H9 (cell line): ENCODE results near the gene SPATA20. TPM values are rescaled to one million over a fixed set of nuclear protein-coding genes. Genes with fewer than 3 reads are reported as not detected.
A peak's percentile ranks its signal among the peaks of the same experiment; 100 is the strongest.

Experiments
- DNase-seq: peaks from one replicate; pipeline ENCODE4 v3.0.0-alpha.2; 2017
- H2AFZ ChIP-seq: one replicate; pipeline ENCODE4 v1.6.1; 2013; ENCODE audit warnings: mild to moderate bottlenecking, low read length, control low read depth, moderate library complexity
- H2AK5ac ChIP-seq: 2 replicates; pipeline ENCODE4 v1.6.1; 2013; ENCODE audit warnings: low read length, control low read depth, mixed read lengths; ENCODE audit not compliant: insufficient read length
- H2BK120ac ChIP-seq: one replicate; pipeline ENCODE4 v1.6.1; 2013; ENCODE audit warnings: low read depth, mild to moderate bottlenecking, low read length, control low read depth, inconsistent platforms; ENCODE audit not compliant: poor library complexity, severe bottlenecking
- H2BK12ac ChIP-seq: 2 replicates; pipeline ENCODE4 v1.6.1; 2013; ENCODE audit warnings: low read length, control low read depth, mixed read lengths, low read depth; ENCODE audit not compliant: insufficient read length
- H2BK15ac ChIP-seq: 2 replicates; pipeline ENCODE4 v1.6.1; 2013; ENCODE audit warnings: low read depth, low read length, control low read depth
- H2BK20ac ChIP-seq: one replicate; pipeline ENCODE4 v1.6.1; 2013; ENCODE audit warnings: low read depth, mild to moderate bottlenecking, low read length, control low read depth, inconsistent platforms; ENCODE audit not compliant: poor library complexity, severe bottlenecking
- H2BK5ac ChIP-seq: 2 replicates; pipeline ENCODE4 v1.6.1; 2013; ENCODE audit warnings: low read length, control low read depth, mixed read lengths; ENCODE audit not compliant: insufficient read length
- H3K14ac ChIP-seq: 2 replicates; pipeline ENCODE4 v1.6.1; 2013; ENCODE audit warnings: low read length, control low read depth; ENCODE audit not compliant: insufficient read depth
- H3K18ac ChIP-seq: 2 replicates; pipeline ENCODE4 v1.6.1; 2013; ENCODE audit warnings: low read depth, mild to moderate bottlenecking, mixed read lengths, low read length, control low read depth; ENCODE audit not compliant: insufficient read length
- H3K23ac ChIP-seq: 2 replicates; pipeline ENCODE4 v1.6.1; 2013; ENCODE audit warnings: low read length, control low read depth, mixed read lengths, low read depth; ENCODE audit not compliant: insufficient read length
- H3K23me2 ChIP-seq: 2 replicates; pipeline ENCODE4 v1.6.1; 2013; ENCODE audit warnings: low read depth, mild to moderate bottlenecking, mixed read lengths, low read length, control low read depth; ENCODE audit not compliant: insufficient read length, poor library complexity, severe bottlenecking
- H3K27ac ChIP-seq: 2 replicates; pipeline ENCODE4 v1.5.1; 2013; ENCODE audit warnings: low read length, control low read depth, mixed read lengths, low read depth; ENCODE audit not compliant: insufficient read length
- H3K27me3 ChIP-seq: 2 replicates; pipeline ENCODE4 v1.6.1; 2013; ENCODE audit warnings: low read length, control low read depth, inconsistent platforms; ENCODE audit not compliant: insufficient read depth
- H3K4ac ChIP-seq: 2 replicates; pipeline ENCODE4 v1.6.1; 2013; ENCODE audit warnings: low read depth, mild to moderate bottlenecking, control low read depth, inconsistent platforms, low read length, moderate library complexity
- H3K4me1 ChIP-seq: 2 replicates; pipeline ENCODE4 v1.6.1; 2013; ENCODE audit warnings: low read length, control low read depth, inconsistent platforms; ENCODE audit not compliant: insufficient read depth
- H3K4me2 ChIP-seq: 2 replicates; pipeline ENCODE4 v1.6.1; 2013; ENCODE audit warnings: low read length, control low read depth, mixed read lengths; ENCODE audit not compliant: insufficient read length, insufficient read depth
- H3K56ac ChIP-seq: 2 replicates; pipeline ENCODE4 v1.6.1; 2013; ENCODE audit warnings: low read depth, mild to moderate bottlenecking, mixed read lengths, low read length, control low read depth; ENCODE audit not compliant: insufficient read length
- H3K79me1 ChIP-seq: 2 replicates; pipeline ENCODE4 v1.6.1; 2013; ENCODE audit warnings: low read depth, mild to moderate bottlenecking, moderate library complexity, low read length, control low read depth, inconsistent platforms; ENCODE audit not compliant: insufficient read depth, poor library complexity, severe bottlenecking
- H3K79me2 ChIP-seq: 2 replicates; pipeline ENCODE4 v1.6.1; 2013; ENCODE audit warnings: low read length, control low read depth, inconsistent platforms; ENCODE audit not compliant: insufficient read depth
- H3K9ac ChIP-seq: 2 replicates; pipeline ENCODE4 v1.6.1; 2013; ENCODE audit warnings: low read length, control low read depth, mixed read lengths; ENCODE audit not compliant: insufficient read length; ENCODE audit errors: extremely low read depth
- H3K9me3 ChIP-seq: one replicate; pipeline ENCODE4 v1.6.1; 2013; ENCODE audit warnings: low read depth, low read length, inconsistent platforms; ENCODE audit not compliant: control insufficient read depth
- H3T11ph ChIP-seq: one replicate; pipeline ENCODE4 v1.6.1; 2013; ENCODE audit warnings: mild to moderate bottlenecking, low read length, control low read depth, inconsistent platforms
- H4K20me1 ChIP-seq: one replicate; pipeline ENCODE4 v1.6.1; 2013; ENCODE audit not compliant: control insufficient read depth, insufficient read length, insufficient read depth
- H4K5ac ChIP-seq: 2 replicates; pipeline ENCODE4 v1.6.1; 2013; ENCODE audit warnings: low read depth, mild to moderate bottlenecking, mixed read lengths, low read length, control low read depth; ENCODE audit not compliant: insufficient read length
- H4K8ac ChIP-seq: replicated peaks from 2 replicates; pipeline ENCODE4 v1.6.1; 2013; ENCODE audit warnings: low read length, control low read depth, mixed read lengths, low read depth; ENCODE audit not compliant: insufficient read length
- H4K91ac ChIP-seq: 2 replicates; pipeline ENCODE4 v1.6.1; 2013; ENCODE audit warnings: low read depth, mild to moderate bottlenecking, moderate library complexity, mixed read lengths, low read length, control low read depth; ENCODE audit not compliant: insufficient read length
- H3K27ac Mint-ChIP-seq, 3 experiments: 2 replicates in 2 of 3; 3 replicates in 1 of 3; pipeline ENCODE4 v1.8.0; 2020 to 2021; ENCODE audit warnings: mixed read lengths in 3 of 3, mild to moderate bottlenecking in 1 of 3, moderate library complexity in 1 of 3
- H3K27me3 Mint-ChIP-seq: 2 replicates; pipeline ENCODE4 v1.8.0; 2021; ENCODE audit warnings: low read depth, mild to moderate bottlenecking, moderate library complexity, mixed read lengths
- H3K36me3 Mint-ChIP-seq, 3 experiments: 2 replicates in 2 of 3; 3 replicates in 1 of 3; pipeline ENCODE4 v1.8.0; 2020 to 2021; ENCODE audit warnings: low read depth in 3 of 3, mixed read lengths in 3 of 3; ENCODE audit not compliant: insufficient read depth in 1 of 3
- H3K4me1 Mint-ChIP-seq, 2 experiments: 2 replicates each; pipeline ENCODE4 v1.8.0; 2020; ENCODE audit warnings: mixed read lengths in 2 of 2
- H3K4me3 Mint-ChIP-seq, 2 experiments: 2 replicates in 1 of 2; 3 replicates in 1 of 2; pipeline ENCODE4 v1.8.0; 2020 to 2021; ENCODE audit warnings: mild to moderate bottlenecking in 2 of 2, mixed read lengths in 2 of 2, moderate library complexity in 1 of 2
- H3K9me3 Mint-ChIP-seq, 2 experiments: 2 replicates in 1 of 2; 3 replicates in 1 of 2; pipeline ENCODE4 v1.8.0; 2020; ENCODE audit warnings: mild to moderate bottlenecking in 2 of 2, mixed read lengths in 2 of 2, moderate library complexity in 1 of 2
- CTCF ChIP-seq: fragments of 200-600 bp; sonication (generic); conservative IDR thresholded peaks from 3 replicates; pipeline ENCODE4 v1.8.0; 2021; ENCODE audit warnings: antibody characterized with exemption, mild to moderate bottlenecking
- WGBS: extraction: QIAGEN DNeasy Blood & Tissue Kit; methylation state at CpG from one replicate; pipeline ENCODE4 v1.1.7; 2013; ENCODE audit warnings: missing lambda C conversion rate, low lambda C conversion rate, mixed read lengths; ENCODE audit not compliant: insufficient read length; ENCODE audit errors: extremely low coverage; 5-methylcytosine and 5-hydroxymethylcytosine counted together
- total RNA-seq: library from RNA; stranded (reverse); gene quantifications from 2 replicates; pipeline ENCODE4 v1.2.1, GENCODE V29; 2021

The SPATA20 gene
- total RNA-seq, 1 experiment from 2014 or later = 23.9 TPM

- Mint-ChIP-seq H3K4me3 (no peak overlapping the region), H3K27me3 (peaks cover 20% of the 10 kb centered on the region), H3K4me1 (peaks cover 38 to 63% of the 10 kb centered on the region in 2 experiments), H3K9me3 (no peaks in the 10 kb centered on the region), H3K36me3 (peaks cover 0 to 4% (median 0%) of the 10 kb centered on the region in 3 experiments; a peak in 4 of 7 replicates), H3K27ac (peak overlapping the region in 2 of 3 experiments; percentile 18 to 20; a peak in 4 of 7 replicates)
- H3K9ac ChIP-seq = no peak overlapping the region
- peaks cover 2% of the 10 kb centered on the region for H4K20me1 ChIP-seq
- no peak overlapping the region for H3T11ph ChIP-seq
- no peak overlapping the region for H3K14ac ChIP-seq
- H2AK5ac ChIP-seq = no peak overlapping the region
- DNase-seq = peak; percentile 72
- no peaks in the 10 kb centered on the region for H3K79me2 ChIP-seq
- no peak for TF ChIP-seq CTCF
- H2BK15ac ChIP-seq = no peak overlapping the region
- H3K27ac ChIP-seq = no peak overlapping the region
- no peak overlapping the region for H2BK20ac ChIP-seq
- no peak overlapping the region for H4K5ac ChIP-seq
- no peak overlapping the region for H2AFZ ChIP-seq
- H2BK12ac ChIP-seq = no peak overlapping the region
- H4K91ac ChIP-seq = no peak overlapping the region
- no peak overlapping the region for H3K56ac ChIP-seq
- H3K23ac ChIP-seq = no peak overlapping the region
- H3K9me3 ChIP-seq = no peaks in the 10 kb centered on the region
- no CpG with 5 or more reads among the region's 7 CpGs for WGBS
- H2BK120ac ChIP-seq = no peak overlapping the region
- no peak overlapping the region for H2BK5ac ChIP-seq
- no peaks in the 10 kb centered on the region for H3K27me3 ChIP-seq
- H4K8ac ChIP-seq = no peak overlapping the region
- no peak overlapping the region for H3K18ac ChIP-seq
- no peak overlapping the region for H3K4me2 ChIP-seq
- no peak overlapping the region for H3K4ac ChIP-seq
- no peaks in the 10 kb centered on the region for H3K79me1 ChIP-seq
- no peaks in the 10 kb centered on the region; the same call in 1 of the 2 replicates for H3K4me1 ChIP-seq
- no peaks in the 10 kb centered on the region for H3K23me2 ChIP-seq
Measured at GRCh38 chr17:50583641-50584040, 36.7 kb downstream of the SPATA20 start.
